ENCODE measurements around the gene GPR171.

GPR171 gene

GRCh38 chr3:151183265-151183671 lies 19.7 kb downstream of the GPR171 start:
- no peak for TF ChIP-seq CTCF (IDR thresholded peaks at IDR 0.05; ENCODE audit: borderline replicate concordance, control extremely low read depth, extremely low read depth, insufficient read depth, missing control alignments)
- DNase-seq (ENCODE audit: low spot score), result no peak
- in situ Hi-C loops (cut with MboI; ENCODE audit: low sequenced_read_pairs, unreplicated experiment), result no loop called here

- TF ChIP-seq CTCF (IDR thresholded peaks at IDR 0.05; ENCODE audit: borderline replicate concordance, control extremely low read depth, extremely low read depth, insufficient read depth, missing control alignments), result no peak
- no peak for DNase-seq (ENCODE audit: low spot score)
- in situ Hi-C loops (cut with MboI; ENCODE audit: low sequenced_read_pairs, unreplicated experiment), result no loop called here
Observed at GRCh38 chr3:151182349-151183079, 20.5 kb downstream of the GPR171 start.

GRCh38 chr3:151178208-151178845 lies 24.7 kb downstream of the GPR171 start:
- TF ChIP-seq CTCF (IDR thresholded peaks at IDR 0.05; ENCODE audit: borderline replicate concordance, control extremely low read depth, extremely low read depth, insufficient read depth, missing control alignments), result no peak
- no peak for DNase-seq (ENCODE audit: low spot score)
- in situ Hi-C loops (cut with MboI; ENCODE audit: low sequenced_read_pairs, unreplicated experiment), result no loop called here

GRCh38 chr3:151175952-151176351 lies 27.1 kb downstream of the GPR171 start:
- DNase-seq (ENCODE audit: low spot score), result no peak
- TF ChIP-seq CTCF (IDR thresholded peaks at IDR 0.05; ENCODE audit: borderline replicate concordance, control extremely low read depth, extremely low read depth, insufficient read depth, missing control alignments), result no peak
- in situ Hi-C loops (cut with MboI; ENCODE audit: low sequenced_read_pairs, unreplicated experiment), result no loop called here

GRCh38 chr3:151174351-151174750 lies 28.7 kb downstream of the GPR171 start:
- in situ Hi-C loops (cut with MboI; ENCODE audit: low sequenced_read_pairs, unreplicated experiment), result no loop called here
- no peak for TF ChIP-seq CTCF (IDR thresholded peaks at IDR 0.05; ENCODE audit: borderline replicate concordance, control extremely low read depth, extremely low read depth, insufficient read depth, missing control alignments)
- DNase-seq (ENCODE audit: low spot score), result no peak

GRCh38 chr3:151171145-151171757 lies 31.8 kb downstream of the GPR171 start:
- peak; percentile 15 for DNase-seq (ENCODE audit: low spot score)
- in situ Hi-C loops (cut with MboI; ENCODE audit: low sequenced_read_pairs, unreplicated experiment), result no loop called here
- TF ChIP-seq CTCF (IDR thresholded peaks at IDR 0.05; ENCODE audit: borderline replicate concordance, control extremely low read depth, extremely low read depth, insufficient read depth, missing control alignments), result no peak

GRCh38 chr3:151169948-151170679 lies 32.9 kb downstream of the GPR171 start:
- in situ Hi-C loops (cut with MboI; ENCODE audit: low sequenced_read_pairs, unreplicated experiment), result loop anchor here (5.0 to 10.0 kb wide), 3 partner anchors 55 to 665 kb away; no protein-coding TSS in a partner anchor

More at GRCh38 chr3:151169948-151170679, 32.9 kb downstream of the GPR171 start:
- peak; percentile 13 for DNase-seq (ENCODE audit: low spot score)
